Upper lobe of right lung (tissue), 1 donor: Measurements from ENCODE around the gene DNMT3B. TPM values are rescaled to one million over a fixed set of nuclear protein-coding genes. Genes with fewer than 3 reads are reported as not detected.

Experiments used
- ATAC-seq: fragments of 200-7000 bp; cut with Tn5 transposase; one replicate; pipeline ENCODE4 v1.9.1; 2020; ENCODE audit warnings: mild to moderate bottlenecking, moderate library complexity
- DNase-seq: peaks from one replicate; pipeline ENCODE4 v3.0.0-alpha.2; 2020
- H3K27ac ChIP-seq: fragments of 200-600 bp; one replicate; pipeline ENCODE4 v1.8.0; 2022
- H3K27me3 ChIP-seq: fragments of 200-600 bp; one replicate; pipeline ENCODE4 v1.8.0; 2022; ENCODE audit warnings: mild to moderate bottlenecking
- H3K36me3 ChIP-seq: fragments of 200-600 bp; one replicate; pipeline ENCODE4 v1.8.0; 2022
- H3K4me1 ChIP-seq: fragments of 200-600 bp; one replicate; pipeline ENCODE4 v1.8.0; 2022
- H3K4me3 ChIP-seq: fragments of 200-600 bp; one replicate; pipeline ENCODE4 v1.8.0; 2022; ENCODE audit warnings: mild to moderate bottlenecking
- H3K9me3 ChIP-seq: fragments of 200-600 bp; one replicate; pipeline ENCODE4 v1.8.0; 2022
- CTCF ChIP-seq: fragments of 200-600 bp; IDR thresholded peaks from one replicate; pipeline ENCODE4 v1.8.0; 2022; ENCODE audit warnings: antibody characterized with exemption
- intact Hi-C: fragments of 100-400 bp; cut with DNase I; formaldehyde crosslinking; loops from one replicate; pipeline ENCODE4 v1.11.0; 2022
- total RNA-seq: library from RNA; stranded (reverse); fragmentation: NEBNext Ultra II Directional; extraction: Animal tissue kit (Norgen Biotek cat#: 25700); gene quantifications from one replicate; pipeline ENCODE4 v1.2.1, GENCODE V29; 2021
- donor health status: DM: no; HTN: yes; CAD: no; lungs with severe emphysema.

Gene DNMT3B
- total RNA-seq, 1 donor from 2014 or later, result 0.84 TPM

- DNase-seq (no peak), ATAC-seq (no peak)
- Histone ChIP-seq H3K27ac (peak overlapping the region; percentile 55), H3K9me3 (no peaks in the 10 kb centered on the region), H3K4me1 (peaks cover 21% of the 10 kb centered on the region), H3K27me3 (no peaks in the 10 kb centered on the region), H3K4me3 (no peak overlapping the region), H3K36me3 (peaks cover 55% of the 10 kb centered on the region)
- intact Hi-C loops, result no loop called here
- no peak for TF ChIP-seq CTCF
Measured at GRCh38 chr20:32829311-32830005, 67.3 kb downstream of the DNMT3B start.

GRCh38 chr20:32830437-32830836 lies 68.3 kb downstream of the DNMT3B start:
- Histone ChIP-seq H3K27me3 (no peaks in the 10 kb centered on the region), H3K27ac (peak overlapping the region; percentile 55), H3K4me1 (peaks cover 21% of the 10 kb centered on the region), H3K9me3 (no peaks in the 10 kb centered on the region), H3K4me3 (no peak overlapping the region), H3K36me3 (peaks cover 65% of the 10 kb centered on the region)
- no peak for TF ChIP-seq CTCF
- no peak for DNase-seq
- peak; percentile 97 for ATAC-seq
- intact Hi-C loops, result no loop called here

GRCh38 chr20:32831982-32832381 lies 69.8 kb downstream of the DNMT3B start:
- Histone ChIP-seq H3K4me3 (no peak overlapping the region), H3K9me3 (no peaks in the 10 kb centered on the region), H3K27me3 (no peaks in the 10 kb centered on the region), H3K4me1 (peaks cover 21% of the 10 kb centered on the region), H3K27ac (no peak overlapping the region), H3K36me3 (peaks cover 64% of the 10 kb centered on the region)
- ATAC-seq, result no peak
- no peak for DNase-seq
- TF ChIP-seq CTCF, result no peak
- intact Hi-C loops, result no loop called here

- H3K4me1 ChIP-seq, result peaks cover 21% of the 10 kb centered on the region
- H3K9me3 ChIP-seq, result no peaks in the 10 kb centered on the region
- intact Hi-C loops, result no loop called here
- H3K27ac ChIP-seq, result no peak overlapping the region
- ATAC-seq, result no peak
- DNase-seq, result no peak
- TF ChIP-seq CTCF, result no peak
- H3K36me3 ChIP-seq, result peaks cover 64% of the 10 kb centered on the region
- no peaks in the 10 kb centered on the region for H3K27me3 ChIP-seq
- no peak overlapping the region for H3K4me3 ChIP-seq
Measured at GRCh38 chr20:32832664-32833063, 70.5 kb downstream of the DNMT3B start.

GRCh38 chr20:32834972-32835371 lies 72.8 kb downstream of the DNMT3B start:
- no peak for ATAC-seq
- Histone ChIP-seq H3K27me3 (no peaks in the 10 kb centered on the region), H3K9me3 (no peaks in the 10 kb centered on the region), H3K4me1 (peaks cover 5% of the 10 kb centered on the region), H3K36me3 (peaks cover 74% of the 10 kb centered on the region), H3K4me3 (no peak overlapping the region), H3K27ac (no peak overlapping the region)
- no peak for DNase-seq
- TF ChIP-seq CTCF, result no peak
- intact Hi-C loops, result no loop called here

GRCh38 chr20:32837157-32837556 lies 75.0 kb downstream of the DNMT3B start:
- no peak overlapping the region for H3K27ac ChIP-seq
- no peaks in the 10 kb centered on the region for H3K4me1 ChIP-seq
- no peaks in the 10 kb centered on the region for H3K9me3 ChIP-seq
- TF ChIP-seq CTCF, result no peak
- H3K27me3 ChIP-seq, result no peaks in the 10 kb centered on the region
- DNase-seq (no peak), ATAC-seq (no peak)
- no peak overlapping the region for H3K4me3 ChIP-seq
- peaks cover 87% of the 10 kb centered on the region for H3K36me3 ChIP-seq
- intact Hi-C loops, result no loop called here
